Head of caudate nucleus (tissue), 42 donors: ENCODE results near the gene CDK5RAP3.
A peak's percentile ranks its signal among the peaks of the same experiment; 100 is the strongest.
"Not testable (repeated sequence)": the region's sequence is repeated elsewhere in the genome, so short reads cannot be mapped to it uniquely, and the experiment has no call there.

Experiments
- DNase-seq, 42 donors: peaks; one replicate each; pipeline versions ENCODE4 v3.0.0 to v3.0.0-alpha.2; 2020 to 2021; ENCODE audit warnings: mixed read lengths in 7 of 42
- intact Hi-C: fragments of 100-400 bp; cut with DNase I; formaldehyde crosslinking; loops from one replicate; pipeline ENCODE4 v1.15.0; 2022

CDK5RAP3 gene

DNA sequence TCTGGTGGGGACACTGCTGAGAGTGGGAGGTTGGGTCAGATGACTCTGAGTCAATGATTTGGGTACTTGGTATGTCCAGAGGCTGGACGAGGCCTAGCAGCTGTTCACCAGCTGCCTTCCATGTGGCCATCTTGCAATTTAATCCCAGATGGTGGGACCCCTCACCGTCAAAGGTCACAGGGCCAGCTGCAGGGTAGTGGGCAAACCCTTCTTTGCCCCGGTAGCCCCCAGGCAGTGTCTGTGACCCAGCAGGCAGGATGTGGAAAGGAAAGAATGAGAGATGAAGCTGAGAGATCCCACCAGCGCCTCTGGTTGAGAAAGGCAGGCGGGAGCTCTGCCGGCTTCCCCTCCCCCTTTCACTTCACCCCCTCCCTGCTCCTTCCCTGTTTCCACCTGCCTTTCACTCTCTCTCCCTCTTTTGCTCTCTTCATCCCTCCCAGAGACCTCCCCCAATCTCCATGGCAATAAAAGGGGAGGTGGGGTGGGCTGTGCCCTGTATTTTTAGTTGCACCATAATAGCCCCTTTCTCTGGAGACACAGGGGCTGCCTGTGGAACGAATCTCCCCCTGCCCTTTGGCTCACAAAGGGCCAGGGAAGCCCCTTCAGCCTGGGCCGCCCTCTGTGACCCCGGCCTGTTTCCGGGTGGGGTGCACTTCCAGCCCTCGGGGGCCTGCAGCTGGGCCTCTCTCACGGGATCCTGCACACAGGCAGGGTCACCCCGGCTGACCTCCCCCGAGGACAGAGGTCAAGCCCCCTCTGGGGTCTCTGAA lies 20.2 kb downstream of the CDK5RAP3 start:
- intact Hi-C loops: no loop called here
- no peak for DNase-seq

- DNase-seq: no peak
- intact Hi-C loops: no loop called here
Measured at GRCh38 chr17:47992216-47992615, 21.3 kb downstream of the CDK5RAP3 start.

GRCh38 chr17:47993031-47993564 lies 22.2 kb downstream of the CDK5RAP3 start:
- DNase-seq: no peak
- intact Hi-C loops: no loop called here

- intact Hi-C loops: no loop called here
Measured at GRCh38 chr17:47993964-47994363, 23.1 kb downstream of the CDK5RAP3 start.

GRCh38 chr17:47994724-47995123 lies 23.8 kb downstream of the CDK5RAP3 start:
- no peak for DNase-seq
- intact Hi-C loops: no loop called here

More at GRCh38 chr17:47993964-47994363, 23.1 kb downstream of the CDK5RAP3 start:
- DNase-seq: no peak

GRCh38 chr17:47995241-47995935 lies 24.5 kb downstream of the CDK5RAP3 start:
- no peak for DNase-seq
- intact Hi-C loops: no loop called here

GRCh38 chr17:47996201-47996600 lies 25.3 kb downstream of the CDK5RAP3 start:
- intact Hi-C loops: no loop called here

GRCh38 chr17:47997586-47997985 lies 26.7 kb downstream of the CDK5RAP3 start:
- intact Hi-C loops: no loop called here
- DNase-seq: no peak

More at GRCh38 chr17:47996201-47996600, 25.3 kb downstream of the CDK5RAP3 start:
- no peak for DNase-seq

DNA sequence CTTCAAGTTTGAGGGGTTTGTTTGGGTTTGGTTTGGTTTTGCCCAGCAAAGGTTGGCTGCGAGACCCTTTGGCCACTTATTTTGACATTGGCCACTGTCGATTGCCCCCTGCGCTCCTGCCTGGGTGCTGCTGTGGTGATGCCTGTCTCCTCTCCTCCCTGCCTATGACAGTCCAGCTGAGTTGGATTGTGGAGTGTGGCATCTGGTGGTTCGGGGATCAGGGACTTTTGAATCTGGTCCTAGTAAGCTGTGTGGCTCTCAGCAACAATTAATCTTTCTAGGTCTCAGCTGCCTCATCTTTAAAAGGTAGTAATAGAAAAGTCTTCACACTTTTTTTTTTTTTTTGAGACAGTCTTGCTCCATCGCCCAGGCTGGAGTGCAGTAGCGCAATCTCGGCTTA lies 27.1 kb downstream of the CDK5RAP3 start:
- DNase-seq: no peak
- intact Hi-C loops: no loop called here

DNA sequence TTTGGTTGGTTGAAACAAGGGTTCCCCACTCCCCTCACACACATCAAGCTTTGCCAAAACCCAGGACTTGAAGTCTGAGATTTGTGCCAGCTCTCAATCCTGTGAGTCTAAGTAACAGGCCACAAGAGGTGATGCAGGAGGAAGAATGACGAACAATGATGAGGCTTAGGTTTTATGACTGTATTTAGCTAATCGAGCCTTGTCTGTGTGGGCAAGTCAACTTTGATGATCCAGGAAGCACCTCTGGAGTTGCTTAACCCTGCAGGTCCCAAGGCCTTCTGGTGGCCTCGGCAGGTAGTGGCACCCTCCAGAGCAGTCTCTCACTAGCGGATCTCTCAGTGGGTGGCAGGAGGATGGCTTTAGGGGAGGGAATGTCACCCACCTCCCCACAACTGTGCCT lies 28.7 kb downstream of the CDK5RAP3 start:
- peak in 3 of 42 donors; percentile 41 to 51 (median 47) for DNase-seq
- intact Hi-C loops: no loop called here

DNA sequence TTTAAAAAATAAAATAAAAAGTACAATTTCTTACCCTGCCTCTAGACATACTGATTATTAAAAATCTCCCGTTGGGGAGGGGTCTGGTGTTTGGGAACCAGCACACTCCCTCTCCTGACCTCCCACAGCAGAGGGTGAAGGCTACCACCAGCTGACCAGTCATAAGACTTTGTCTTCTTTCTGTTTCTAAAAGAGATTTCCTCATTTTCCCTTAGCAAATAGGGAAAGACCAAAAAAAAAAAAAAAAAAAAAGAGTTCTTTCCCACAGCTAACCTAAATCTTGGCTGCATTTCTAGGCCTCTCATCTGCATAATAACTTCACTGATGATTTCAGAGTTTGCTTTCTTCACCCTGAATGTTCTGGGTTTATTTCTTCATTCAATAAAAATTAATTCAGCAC lies 30.3 kb downstream of the CDK5RAP3 start:
- intact Hi-C loops: no loop called here
- DNase-seq: no peak

GRCh38 chr17:48001657-48002056 lies 30.7 kb downstream of the CDK5RAP3 start:
- intact Hi-C loops, DNase-seq: not testable (repeated sequence)

- DNase-seq: peak in 3 of 42 donors; percentile 19 to 60 (median 51)
- intact Hi-C loops: no loop called here
Measured at GRCh38 chr17:48002266-48002915, 31.5 kb downstream of the CDK5RAP3 start.

GRCh38 chr17:48002916-48003416 lies 32.1 kb downstream of the CDK5RAP3 start:
- DNase-seq: peak; percentile 28 to 91 (median 68)
- intact Hi-C loops: no loop called here

GRCh38 chr17:48003417-48004151 lies 32.7 kb downstream of the CDK5RAP3 start:
- peak in 13 of 42 donors; percentile 28 to 57 (median 44) for DNase-seq
- intact Hi-C loops: no loop called here

DNA sequence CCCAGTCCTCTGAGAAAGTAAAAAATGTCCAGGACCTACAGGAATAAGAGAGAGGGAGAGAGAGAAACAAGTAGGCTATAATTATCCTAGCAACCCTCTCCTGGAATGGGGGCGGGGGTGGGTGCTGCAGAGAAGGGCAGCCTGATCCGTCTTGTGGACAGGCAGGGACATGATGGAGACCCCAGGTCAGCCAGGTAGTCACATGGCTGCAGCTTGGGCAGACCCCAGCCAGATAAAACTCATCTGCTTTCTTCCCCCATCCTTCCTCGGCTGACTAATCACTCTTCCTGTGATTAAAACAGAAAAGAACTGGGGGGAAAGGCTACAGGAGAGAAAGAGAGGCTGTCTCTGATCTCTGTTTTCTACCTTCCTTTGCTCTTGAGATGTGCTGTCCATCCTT lies 34.1 kb downstream of the CDK5RAP3 start:
- intact Hi-C loops: no loop called here
- DNase-seq: no peak

DNA sequence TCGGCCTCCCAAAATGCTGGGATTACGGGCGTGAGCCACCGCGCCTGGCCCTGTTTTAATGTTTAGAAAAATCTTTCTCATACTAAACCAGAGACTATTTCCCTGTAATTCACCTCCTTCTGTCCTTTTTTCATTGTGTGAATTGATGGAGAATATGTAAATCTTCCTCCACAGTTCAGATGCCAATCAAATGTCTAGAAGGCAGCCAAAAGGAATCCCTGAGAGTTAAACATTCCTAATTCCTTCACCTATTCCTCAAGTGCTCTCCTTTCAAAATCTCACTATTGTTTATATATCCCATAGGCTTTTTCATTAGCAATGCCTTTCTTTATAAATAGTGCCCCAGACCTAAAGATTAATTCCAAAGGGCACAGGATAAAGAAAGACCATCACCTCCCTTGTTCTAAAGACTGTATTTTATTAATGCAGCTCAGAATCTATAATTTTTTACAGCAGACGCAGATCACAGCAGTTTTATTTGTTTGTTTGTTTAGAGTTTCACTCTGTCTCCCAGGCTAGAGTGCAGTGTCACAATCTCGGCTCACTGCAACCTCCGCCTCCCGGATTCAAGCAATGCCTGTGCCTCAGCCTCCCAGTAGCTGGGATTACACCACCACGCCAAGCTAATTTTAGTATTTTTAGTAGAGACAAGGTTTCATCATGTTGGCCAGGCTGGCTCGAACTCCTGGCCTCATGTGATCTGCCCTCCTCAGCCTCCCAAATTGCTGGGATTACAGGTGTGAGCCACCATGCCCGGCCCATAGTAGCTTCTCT lies 36.2 kb downstream of the CDK5RAP3 start:
- no peak for DNase-seq
- intact Hi-C loops: no loop called here

GRCh38 chr17:48010193-48010592 lies 39.3 kb downstream of the CDK5RAP3 start:
- DNase-seq: no peak
- intact Hi-C loops: no loop called here
